ACC112 (cell line): Measurements from ENCODE around the gene SPATA31E1.
"Not testable (repeated sequence)": the region's sequence is repeated elsewhere in the genome, so short reads cannot be mapped to it uniquely, and the experiment has no call there.

Source experiments
- H2AFZ ChIP-seq: fragments of 200-600 bp; sonication (generic); one replicate; pipeline ENCODE4 v1.6.0; 2017; ENCODE audit warnings: antibody characterized with exemption, low read length; ENCODE audit not compliant: unreplicated experiment
- H3K27ac ChIP-seq: fragments of 200-600 bp; sonication (generic); 2 replicates; pipeline ENCODE4 v1.5.1; 2014; ENCODE audit warnings: low read depth, mild to moderate bottlenecking, antibody characterized with exemption, low read length, moderate library complexity
- H3K27me3 ChIP-seq: fragments of 200-600 bp; sonication (generic); 2 replicates; pipeline ENCODE4 v1.6.1; 2014; ENCODE audit warnings: mild to moderate bottlenecking, antibody characterized with exemption, low read length, moderate library complexity, mixed read lengths; ENCODE audit not compliant: insufficient read depth
- H3K36me3 ChIP-seq: fragments of 200-600 bp; sonication (generic); 2 replicates; pipeline ENCODE4 v1.6.1; 2016; ENCODE audit warnings: mild to moderate bottlenecking, antibody characterized with exemption, low read length, moderate library complexity, mixed read lengths; ENCODE audit not compliant: insufficient read depth
- H3K4me1 ChIP-seq: fragments of 200-600 bp; sonication (generic); one replicate; pipeline ENCODE4 v1.6.1; 2016; ENCODE audit warnings: low read length, mixed read lengths; ENCODE audit not compliant: insufficient read depth, unreplicated experiment, control insufficient read depth
- H3K4me3 ChIP-seq: fragments of 200-600 bp; sonication (generic); 2 replicates; pipeline ENCODE4 v1.5.1; 2014; ENCODE audit warnings: mild to moderate bottlenecking, low read depth, low read length
- H3K79me2 ChIP-seq: fragments of 200-600 bp; sonication (generic); one replicate; pipeline ENCODE4 v1.6.0; 2016; ENCODE audit warnings: low read length; ENCODE audit not compliant: control insufficient read depth, unreplicated experiment, insufficient read depth

SPATA31E1 gene

DNA sequence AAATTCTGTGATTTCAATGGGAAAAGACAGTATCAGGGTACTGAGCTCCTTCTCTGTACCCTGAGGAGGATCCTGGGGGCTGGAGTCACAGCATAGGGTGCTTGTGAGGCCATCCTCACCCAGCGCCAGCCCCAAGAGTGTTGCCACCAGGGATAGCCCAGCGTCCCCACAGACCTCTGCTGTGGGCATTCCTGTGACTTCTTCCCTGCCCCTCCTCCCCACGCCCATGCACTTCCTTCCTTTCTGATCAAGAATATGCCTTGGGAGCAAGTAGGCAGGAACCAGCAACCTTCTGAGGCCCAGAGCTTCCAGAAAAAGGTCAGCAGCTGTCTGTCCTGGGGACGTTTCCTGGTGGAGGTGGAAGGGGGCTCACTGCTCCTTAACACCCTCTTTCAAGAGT lies 31.5 kb upstream of the SPATA31E1 start:
- H3K27me3 ChIP-seq, H3K27ac ChIP-seq, H3K4me3 ChIP-seq, H3K79me2 ChIP-seq, H2AFZ ChIP-seq, H3K36me3 ChIP-seq, H3K4me1 ChIP-seq: not testable (repeated sequence)

DNA sequence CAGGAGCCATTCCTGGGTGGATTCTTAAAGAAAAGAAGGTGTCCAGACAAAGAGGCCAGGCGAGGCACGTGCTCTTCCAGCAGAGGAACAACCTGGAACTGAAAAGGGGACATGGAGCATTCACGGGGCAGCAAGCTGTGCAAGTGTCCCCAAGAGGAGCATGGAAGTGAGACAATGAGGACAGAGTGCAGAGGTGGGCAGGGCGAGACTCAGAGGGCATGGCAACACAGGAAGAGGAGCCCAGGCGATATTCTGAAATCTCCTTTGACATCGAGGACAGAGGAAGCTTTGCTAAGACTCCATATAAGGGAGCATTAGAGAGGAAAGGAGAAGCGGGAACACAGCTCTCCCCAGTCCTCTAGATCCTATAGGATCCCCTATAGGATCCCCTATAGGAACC lies 29.4 kb upstream of the SPATA31E1 start:
- Histone ChIP-seq H2AFZ (no peak overlapping the region), H3K27me3 (no peaks in the 10 kb centered on the region), H3K36me3 (no peaks in the 10 kb centered on the region), H3K79me2 (no peaks in the 10 kb centered on the region), H3K27ac (no peak overlapping the region), H3K4me3 (no peak overlapping the region), H3K4me1 (peaks cover 8% of the 10 kb centered on the region)

DNA sequence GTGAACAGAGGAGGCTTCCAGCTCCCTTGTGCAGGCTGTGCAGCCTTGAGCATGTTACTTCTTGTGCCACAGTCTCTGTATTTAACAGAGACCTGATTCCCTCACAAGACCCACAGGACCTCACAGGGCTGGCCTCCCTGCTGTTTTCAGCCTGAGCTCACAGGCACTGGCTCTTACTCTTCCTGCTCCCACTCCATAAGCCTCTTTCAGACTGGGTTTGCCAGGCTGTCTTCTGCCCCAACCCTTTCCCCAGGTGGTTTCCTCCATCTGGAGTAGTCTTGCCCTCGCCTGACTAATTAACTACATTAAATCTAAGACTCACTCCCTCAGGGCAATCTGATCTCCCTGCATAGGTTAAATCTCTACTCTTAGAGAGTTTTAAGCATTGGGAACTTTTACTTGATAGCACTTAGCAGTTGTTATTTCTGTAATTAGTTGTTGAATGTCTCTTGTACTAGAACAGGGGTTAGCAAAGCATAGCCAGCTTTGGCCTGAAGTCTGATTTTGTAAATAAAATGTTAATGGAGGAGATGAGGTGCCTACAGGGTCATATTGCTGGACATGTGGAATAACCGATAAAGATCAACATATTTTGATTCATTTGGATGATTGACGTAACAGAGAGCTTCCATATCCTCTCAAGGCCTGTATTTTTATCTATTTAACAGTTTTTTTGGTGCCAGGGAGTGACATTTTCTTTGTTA lies 28.6 kb upstream of the SPATA31E1 start:
- H3K4me1 ChIP-seq, result peaks cover 8% of the 10 kb centered on the region
- H3K27me3 ChIP-seq, result no peaks in the 10 kb centered on the region
- H3K27ac ChIP-seq, result no peak overlapping the region
- no peak overlapping the region for H3K4me3 ChIP-seq
- H3K79me2 ChIP-seq, result no peaks in the 10 kb centered on the region
- no peak overlapping the region for H2AFZ ChIP-seq
- H3K36me3 ChIP-seq, result no peaks in the 10 kb centered on the region

DNA sequence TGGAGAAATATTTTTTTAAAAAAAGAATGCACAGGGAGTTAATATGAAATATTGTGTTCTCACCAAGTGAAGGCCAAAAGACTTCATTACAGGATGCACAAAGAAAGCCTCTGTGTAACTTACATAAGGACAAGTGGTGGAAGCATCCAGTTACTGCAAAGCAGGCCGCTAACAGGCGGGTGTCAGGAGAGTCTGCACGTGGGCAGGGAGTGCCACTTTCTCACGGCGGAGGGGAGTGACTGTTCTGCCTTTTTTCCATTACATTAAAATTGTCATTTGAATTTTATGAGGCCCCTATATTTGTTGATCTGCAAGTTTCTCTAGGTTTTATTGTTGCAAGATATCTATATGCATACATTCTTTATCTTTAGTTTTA lies 28.1 kb upstream of the SPATA31E1 start:
- H3K79me2 ChIP-seq, result no peaks in the 10 kb centered on the region
- no peak overlapping the region for H2AFZ ChIP-seq
- no peak overlapping the region for H3K27ac ChIP-seq
- no peaks in the 10 kb centered on the region for H3K36me3 ChIP-seq
- no peak overlapping the region for H3K4me3 ChIP-seq
- peaks cover 8% of the 10 kb centered on the region for H3K4me1 ChIP-seq
- H3K27me3 ChIP-seq, result no peaks in the 10 kb centered on the region

GRCh38 chr9:87855061-87855460 lies 27.6 kb upstream of the SPATA31E1 start:
- H3K36me3 ChIP-seq, result no peaks in the 10 kb centered on the region
- H3K4me1 ChIP-seq, result peaks cover 8% of the 10 kb centered on the region
- H3K27ac ChIP-seq, result no peak overlapping the region
- no peak overlapping the region for H2AFZ ChIP-seq
- H3K27me3 ChIP-seq, result no peaks in the 10 kb centered on the region
- no peak overlapping the region for H3K4me3 ChIP-seq
- no peaks in the 10 kb centered on the region for H3K79me2 ChIP-seq

DNA sequence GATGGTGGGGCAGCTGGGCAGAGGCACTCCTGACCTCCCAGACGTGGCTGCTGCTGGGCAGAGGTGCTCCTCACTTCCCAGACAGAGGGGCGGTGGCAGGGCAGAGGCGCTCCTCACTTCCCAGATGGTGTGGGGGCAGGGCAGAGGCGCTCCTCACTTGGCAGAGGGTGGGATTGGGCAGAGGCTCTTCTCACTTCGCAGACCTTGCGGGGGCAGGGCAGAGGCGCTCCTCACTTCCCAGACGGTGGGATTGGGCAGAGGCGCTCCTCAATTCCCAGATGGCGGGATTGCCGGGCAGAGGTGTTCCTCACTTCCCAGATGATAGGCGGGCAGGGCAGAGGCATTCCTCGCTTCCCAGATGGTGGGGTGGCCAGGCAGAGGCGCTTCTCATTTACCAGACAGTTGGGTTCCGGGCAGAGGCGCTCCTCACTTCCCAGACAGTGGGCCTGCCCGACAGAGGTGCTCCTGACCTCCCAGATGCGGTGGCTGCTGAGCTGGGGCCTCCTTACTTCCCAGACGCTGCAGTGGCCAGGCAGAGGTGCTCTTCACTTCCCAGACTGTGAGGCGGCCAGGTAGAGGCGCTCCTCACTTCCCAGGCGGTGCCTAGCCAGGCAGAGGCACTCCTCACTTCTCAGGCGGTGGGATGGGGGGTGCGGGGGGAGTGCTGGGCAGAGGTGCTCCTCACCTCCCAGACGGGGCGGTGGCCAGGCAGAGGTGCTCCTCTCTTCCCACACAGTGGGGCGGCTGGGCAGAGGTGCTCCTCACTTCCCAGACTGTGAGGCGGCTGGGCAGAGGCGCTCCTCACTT lies 25.3 kb upstream of the SPATA31E1 start:
- H3K27me3 ChIP-seq, result no peaks in the 10 kb centered on the region
- H3K36me3 ChIP-seq, result no peaks in the 10 kb centered on the region
- H3K79me2 ChIP-seq, result no peaks in the 10 kb centered on the region
- no peak overlapping the region for H3K27ac ChIP-seq
- no peaks in the 10 kb centered on the region for H3K4me1 ChIP-seq
- no peak overlapping the region for H2AFZ ChIP-seq
- no peak overlapping the region for H3K4me3 ChIP-seq

DNA sequence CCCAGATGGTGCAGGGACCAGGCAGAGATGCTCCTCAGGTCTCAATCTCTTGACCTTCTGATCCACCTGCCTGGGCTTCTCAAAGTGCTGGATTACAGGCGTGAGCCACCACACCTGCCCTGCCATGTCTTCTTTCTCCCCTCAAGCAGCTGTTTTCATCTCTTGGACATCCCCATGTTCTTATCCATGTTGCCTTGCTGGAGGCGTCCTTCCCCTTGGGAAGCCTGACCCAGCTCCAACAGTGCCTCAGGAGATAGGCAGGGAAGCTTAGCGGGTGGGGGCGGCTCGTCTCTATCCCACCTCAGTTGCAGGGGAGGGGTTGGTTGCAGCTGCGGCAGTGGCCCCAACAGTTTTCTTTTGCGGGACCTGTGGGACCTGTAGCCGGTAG lies 24.7 kb upstream of the SPATA31E1 start:
- H2AFZ ChIP-seq, result no peak overlapping the region
- peaks cover 3% of the 10 kb centered on the region for H3K4me1 ChIP-seq
- no peaks in the 10 kb centered on the region for H3K27me3 ChIP-seq
- no peaks in the 10 kb centered on the region for H3K79me2 ChIP-seq
- no peak overlapping the region for H3K27ac ChIP-seq
- no peak overlapping the region for H3K4me3 ChIP-seq
- no peaks in the 10 kb centered on the region for H3K36me3 ChIP-seq

GRCh38 chr9:87859137-87859536 lies 23.5 kb upstream of the SPATA31E1 start:
- no peaks in the 10 kb centered on the region for H3K36me3 ChIP-seq
- H2AFZ ChIP-seq, result no peak overlapping the region
- H3K27me3 ChIP-seq, result no peaks in the 10 kb centered on the region
- peaks cover 8% of the 10 kb centered on the region for H3K4me1 ChIP-seq
- H3K79me2 ChIP-seq, result no peaks in the 10 kb centered on the region
- H3K4me3 ChIP-seq, result no peak overlapping the region
- no peak overlapping the region for H3K27ac ChIP-seq

DNA sequence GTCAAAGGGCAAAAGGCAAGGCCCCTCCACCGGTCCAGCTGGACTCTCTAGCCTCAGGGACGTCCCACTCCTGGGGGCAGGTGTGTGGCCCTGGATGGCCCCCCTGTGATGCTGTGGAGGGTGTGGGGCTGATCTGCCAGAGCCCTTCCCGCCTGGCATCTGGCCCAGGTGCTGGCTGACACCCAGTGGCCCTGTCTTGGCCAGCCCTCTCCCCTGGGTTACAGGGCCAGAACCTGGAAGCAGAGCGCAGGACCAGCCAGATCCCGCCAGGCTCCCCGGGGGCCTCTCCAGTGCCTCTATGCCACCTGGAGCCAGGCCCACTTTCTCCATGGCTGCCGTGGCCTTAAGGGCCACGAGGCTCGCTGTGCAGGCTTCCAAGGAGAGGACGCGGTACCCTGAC lies 22.9 kb upstream of the SPATA31E1 start:
- H3K79me2 ChIP-seq, result no peaks in the 10 kb centered on the region
- no peak overlapping the region for H3K27ac ChIP-seq
- H2AFZ ChIP-seq, result no peak overlapping the region
- H3K4me1 ChIP-seq, result peaks cover 8% of the 10 kb centered on the region
- no peak overlapping the region for H3K4me3 ChIP-seq
- H3K27me3 ChIP-seq, result no peaks in the 10 kb centered on the region
- no peaks in the 10 kb centered on the region for H3K36me3 ChIP-seq

DNA sequence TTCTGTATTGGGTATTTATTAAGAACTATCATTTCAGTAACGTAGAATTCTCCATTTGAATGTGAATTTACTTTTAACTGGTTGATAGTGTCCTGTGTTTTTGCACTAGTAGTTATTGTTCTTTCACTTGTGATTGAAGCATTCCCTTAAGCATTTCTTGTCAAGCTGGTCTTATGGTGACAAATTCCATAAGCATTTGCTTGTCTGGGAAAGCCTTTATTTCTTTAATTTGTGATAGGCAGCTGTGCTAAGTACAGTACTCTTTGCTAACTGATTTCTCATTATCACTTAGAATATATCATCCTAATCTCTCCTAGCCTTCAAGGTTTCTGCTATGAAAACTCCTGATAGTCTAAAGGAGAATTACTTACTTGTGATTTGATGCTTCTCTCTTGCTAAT lies 21.3 kb upstream of the SPATA31E1 start:
- Histone ChIP-seq H3K27ac (no peak overlapping the region), H3K36me3 (no peaks in the 10 kb centered on the region), H3K27me3 (no peaks in the 10 kb centered on the region), H3K79me2 (no peaks in the 10 kb centered on the region), H2AFZ (no peak overlapping the region), H3K4me3 (no peak overlapping the region), H3K4me1 (peaks cover 17% of the 10 kb centered on the region)
